Skin of body (tissue), 2 donors: ENCODE measurements around the gene DACT1. TPM values are rescaled to one million over a fixed set of nuclear protein-coding genes. Genes with fewer than 3 reads are reported as not detected.
"Not testable (repeated sequence)": the region's sequence is repeated elsewhere in the genome, so short reads cannot be mapped to it uniquely, and the experiment has no call there.

Experiments used
- DNase-seq: peaks from one replicate; lab custom pipeline; 2025; lab: John Stamatoyannopoulos, UW
- total RNA-seq: library from RNA; depleted of rRNA; stranded (reverse); fragments of >200 nt; gene quantifications from one replicate; pipeline ENCODE4 v1.2.3, GENCODE V29; 2014

The DACT1 gene, protein sequence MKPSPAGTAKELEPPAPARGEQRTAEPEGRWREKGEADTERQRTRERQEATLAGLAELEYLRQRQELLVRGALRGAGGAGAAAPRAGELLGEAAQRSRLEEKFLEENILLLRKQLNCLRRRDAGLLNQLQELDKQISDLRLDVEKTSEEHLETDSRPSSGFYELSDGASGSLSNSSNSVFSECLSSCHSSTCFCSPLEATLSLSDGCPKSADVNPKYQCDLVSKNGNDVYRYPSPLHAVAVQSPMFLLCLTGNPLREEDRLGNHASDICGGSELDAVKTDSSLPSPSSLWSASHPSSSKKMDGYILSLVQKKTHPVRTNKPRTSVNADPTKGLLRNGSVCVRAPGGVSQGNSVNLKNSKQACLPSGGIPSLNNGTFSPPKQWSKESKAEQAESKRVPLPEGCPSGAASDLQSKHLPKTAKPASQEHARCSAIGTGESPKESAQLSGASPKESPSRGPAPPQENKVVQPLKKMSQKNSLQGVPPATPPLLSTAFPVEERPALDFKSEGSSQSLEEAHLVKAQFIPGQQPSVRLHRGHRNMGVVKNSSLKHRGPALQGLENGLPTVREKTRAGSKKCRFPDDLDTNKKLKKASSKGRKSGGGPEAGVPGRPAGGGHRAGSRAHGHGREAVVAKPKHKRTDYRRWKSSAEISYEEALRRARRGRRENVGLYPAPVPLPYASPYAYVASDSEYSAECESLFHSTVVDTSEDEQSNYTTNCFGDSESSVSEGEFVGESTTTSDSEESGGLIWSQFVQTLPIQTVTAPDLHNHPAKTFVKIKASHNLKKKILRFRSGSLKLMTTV
- 24.3 TPM for total RNA-seq

DNA sequence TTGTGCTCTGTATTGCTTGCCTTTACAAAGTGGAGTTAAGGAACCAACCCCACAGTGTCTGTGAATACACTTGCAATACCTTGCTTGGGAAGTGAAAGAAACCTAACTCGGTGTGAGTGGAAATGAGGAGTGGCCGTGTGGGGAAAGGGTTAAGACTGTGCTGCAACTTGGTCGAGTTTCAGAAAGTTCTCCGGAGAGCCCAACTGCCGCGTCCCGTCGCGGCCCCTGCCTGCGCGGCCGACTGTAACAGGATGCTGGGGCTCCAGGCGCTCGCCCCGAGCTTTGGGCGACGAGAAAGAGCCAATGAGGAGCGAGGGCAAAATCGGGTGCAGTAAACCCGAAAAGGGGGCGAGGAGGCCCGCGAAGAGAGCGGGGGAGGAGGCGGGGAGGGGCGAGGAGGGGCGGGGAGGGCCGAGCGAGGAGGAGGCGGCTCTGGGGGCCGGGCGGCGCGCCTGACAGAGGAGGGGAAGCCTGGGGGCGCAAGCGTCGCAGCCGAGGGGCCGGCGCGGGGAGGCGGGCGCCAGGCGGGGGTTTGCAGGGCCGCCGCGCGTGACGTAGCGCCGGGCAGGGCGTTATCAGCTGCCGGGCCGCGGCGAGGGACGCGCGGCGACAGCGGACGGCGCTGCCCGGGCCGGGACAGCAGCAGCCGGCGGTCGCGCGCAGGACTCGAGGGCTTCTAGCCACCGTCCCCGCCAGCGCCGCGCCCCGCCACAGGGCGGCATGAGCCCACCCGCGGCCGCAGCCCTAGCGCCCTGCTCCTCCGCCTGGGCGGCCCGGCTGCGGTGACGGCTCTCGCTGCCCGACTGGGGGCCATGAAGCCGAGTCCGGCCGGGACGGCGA is at the start of gene DACT1:
Gene DACT1, plus strand, starts transcription at position 572 of the 840 bp plus-strand sequence. Its CDS starts 241 bp downstream, at position 813.
- DNase-seq = peak; percentile 91

DNA sequence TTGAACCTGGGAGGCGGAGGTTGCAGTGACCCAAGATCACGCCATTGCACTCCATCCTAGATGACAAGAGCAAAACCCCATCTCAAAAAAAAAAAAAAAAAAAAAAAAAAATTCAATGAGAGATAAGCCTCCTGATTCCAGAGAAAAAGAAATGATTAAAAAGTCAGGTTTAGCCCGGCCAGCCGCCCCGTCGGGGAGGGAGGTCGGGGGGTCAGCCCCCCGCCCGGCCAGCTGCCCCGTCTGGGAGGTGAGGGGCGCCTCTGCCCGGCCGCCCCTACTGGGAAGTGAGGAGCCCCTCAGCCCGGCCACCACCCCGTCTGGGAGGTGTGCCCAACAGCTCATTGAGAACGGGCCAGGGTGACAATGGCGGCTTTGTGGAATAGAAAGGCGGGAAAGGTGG is 49.4 kb upstream of the DACT1 start:
- DNase-seq = not testable (repeated sequence)

DNA sequence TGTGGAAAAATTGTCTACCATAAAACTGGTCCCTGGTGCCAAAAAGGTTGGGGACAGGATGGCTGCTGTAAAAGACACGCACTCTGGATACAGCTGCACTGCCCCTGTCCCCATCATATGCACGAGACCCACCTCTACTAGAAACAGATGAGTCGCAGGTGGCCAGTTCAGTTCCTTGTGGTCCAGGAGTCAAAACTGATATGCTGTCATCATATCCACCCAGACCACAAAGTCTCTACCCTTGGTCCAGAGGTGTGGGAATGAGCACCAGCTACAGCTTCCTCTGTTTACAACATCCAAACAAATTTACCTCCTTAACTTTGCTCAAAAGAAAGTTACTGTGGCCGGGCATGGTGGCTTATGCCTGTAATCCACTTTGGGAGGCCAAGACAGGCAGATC is 43.8 kb upstream of the DACT1 start:
- DNase-seq = no peak

DNA sequence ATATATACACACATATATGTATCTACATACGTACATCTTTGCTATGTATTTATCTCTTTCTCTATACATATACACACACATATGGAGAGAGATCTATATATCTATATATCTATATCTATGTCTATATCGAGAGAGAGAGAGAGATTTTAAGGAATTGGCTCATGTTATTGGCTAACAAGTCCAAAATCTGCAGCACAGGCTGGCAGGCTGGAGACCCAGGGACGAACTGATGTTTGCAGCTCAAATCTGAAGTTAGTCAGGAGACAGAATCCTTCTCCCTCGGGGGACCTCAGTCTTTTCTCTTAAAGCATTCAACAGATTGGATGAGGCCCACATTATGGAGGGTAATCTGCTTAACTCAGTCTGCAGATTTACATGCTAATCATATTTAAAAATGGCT is 40.7 kb upstream of the DACT1 start:
- no peak for DNase-seq

DNA sequence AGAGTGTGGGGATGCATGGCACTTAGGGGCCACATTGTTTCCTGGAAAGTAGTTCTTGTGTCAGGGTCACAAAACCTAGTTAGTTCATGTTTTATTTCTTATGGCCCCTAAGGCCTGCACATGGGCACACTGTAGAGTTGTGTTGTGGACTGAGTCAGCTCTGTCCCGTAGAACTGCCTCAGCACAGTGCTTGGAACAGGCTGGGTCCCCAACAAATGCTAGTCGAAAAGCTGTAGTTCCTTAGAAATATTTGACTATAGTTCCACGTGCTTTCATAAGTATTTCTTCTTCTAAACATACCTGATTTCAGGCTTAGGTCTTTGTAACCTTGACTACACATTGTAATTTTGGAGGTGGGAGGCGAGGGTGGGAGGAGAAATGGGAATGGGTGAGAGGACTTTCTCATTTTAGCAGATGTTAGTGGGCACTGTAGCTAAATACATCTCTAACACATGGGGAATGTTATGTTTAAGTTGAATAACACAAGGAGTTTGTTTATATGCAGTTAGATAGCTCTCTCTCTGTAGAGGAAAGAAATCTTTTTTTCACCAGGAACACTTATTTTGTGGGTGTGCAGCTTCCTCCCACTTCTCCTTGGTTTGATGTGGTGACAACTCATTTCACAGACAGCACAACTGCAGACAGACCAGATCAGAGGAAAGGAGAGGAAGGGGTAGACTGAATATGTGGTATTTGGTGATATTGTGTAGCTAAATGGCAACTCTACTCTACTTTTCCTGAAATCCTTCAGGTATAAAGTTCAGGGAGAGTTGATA is 39.5 kb upstream of the DACT1 start:
- DNase-seq = no peak

DNA sequence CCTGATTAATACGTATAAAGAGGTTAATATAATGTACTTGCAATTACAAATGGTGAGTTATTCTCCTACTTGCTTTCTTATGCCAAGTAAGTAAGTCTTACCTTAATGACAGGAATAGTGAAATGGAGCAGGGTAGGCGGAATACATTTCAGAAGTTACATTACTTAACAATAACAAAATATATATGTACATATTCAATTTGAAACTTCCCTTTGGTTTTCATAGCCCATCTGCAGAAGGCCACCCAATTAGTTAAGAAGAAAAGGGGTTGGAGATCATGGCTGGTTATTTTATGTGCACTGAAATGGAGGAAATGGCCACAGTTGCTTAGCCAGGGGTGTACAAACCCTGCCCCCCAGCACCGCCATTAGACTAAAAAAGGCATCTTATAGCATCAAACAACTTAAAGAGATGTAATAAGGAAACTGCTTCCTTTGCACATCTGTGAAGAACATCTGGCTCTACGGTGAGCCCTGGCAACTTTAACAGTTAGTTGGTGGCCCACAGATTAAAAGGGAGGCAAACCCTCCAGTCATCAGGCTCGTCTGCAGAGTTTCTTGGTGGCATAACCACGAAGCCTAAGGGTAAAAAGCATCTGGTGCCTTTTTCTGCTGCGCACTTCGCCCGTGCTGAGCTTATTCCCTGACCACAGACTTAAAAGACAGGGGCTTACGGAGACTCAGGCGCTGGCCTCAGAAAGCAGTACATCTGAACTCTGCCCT is 38.8 kb upstream of the DACT1 start:
- no peak for DNase-seq

DNA sequence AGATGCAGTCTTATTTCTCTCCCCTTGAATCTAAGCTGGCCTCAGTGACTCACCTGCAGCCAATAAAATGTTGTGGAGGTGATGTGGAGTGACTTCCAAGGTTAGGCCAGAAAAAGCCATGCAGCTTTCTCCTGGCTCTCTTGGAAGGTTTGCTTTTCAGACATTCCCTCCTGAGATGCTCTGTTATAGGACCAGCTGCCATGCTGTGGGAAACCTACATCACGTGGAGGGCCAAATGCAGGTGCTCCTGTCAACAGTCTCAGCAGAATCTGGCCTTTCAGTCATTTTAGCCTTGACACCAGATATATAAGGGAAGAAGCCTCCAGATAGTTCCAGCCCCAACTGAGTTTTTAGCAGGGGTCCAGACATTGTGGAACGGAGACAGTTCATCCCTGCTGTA is 38.1 kb upstream of the DACT1 start:
- no peak for DNase-seq

DNA sequence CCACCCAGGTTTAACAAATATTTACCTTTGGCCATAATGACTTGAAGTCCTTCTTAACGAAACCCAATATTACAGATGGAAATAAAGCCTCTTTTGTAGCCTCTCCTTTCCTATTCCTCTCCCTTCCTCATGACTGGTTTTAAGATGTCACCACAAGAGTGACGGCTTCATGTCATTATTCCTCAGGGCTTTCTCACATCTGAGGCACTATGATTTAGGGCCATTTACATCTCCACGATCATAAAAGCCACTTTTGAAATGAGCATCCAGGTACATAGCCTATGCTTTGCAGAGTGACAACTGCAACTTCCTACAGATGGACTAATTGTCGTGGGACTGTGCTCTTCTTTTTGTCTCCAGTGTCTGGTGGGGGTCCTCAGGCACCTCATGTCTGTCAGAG is 32.3 kb upstream of the DACT1 start:
- no peak for DNase-seq

DNA sequence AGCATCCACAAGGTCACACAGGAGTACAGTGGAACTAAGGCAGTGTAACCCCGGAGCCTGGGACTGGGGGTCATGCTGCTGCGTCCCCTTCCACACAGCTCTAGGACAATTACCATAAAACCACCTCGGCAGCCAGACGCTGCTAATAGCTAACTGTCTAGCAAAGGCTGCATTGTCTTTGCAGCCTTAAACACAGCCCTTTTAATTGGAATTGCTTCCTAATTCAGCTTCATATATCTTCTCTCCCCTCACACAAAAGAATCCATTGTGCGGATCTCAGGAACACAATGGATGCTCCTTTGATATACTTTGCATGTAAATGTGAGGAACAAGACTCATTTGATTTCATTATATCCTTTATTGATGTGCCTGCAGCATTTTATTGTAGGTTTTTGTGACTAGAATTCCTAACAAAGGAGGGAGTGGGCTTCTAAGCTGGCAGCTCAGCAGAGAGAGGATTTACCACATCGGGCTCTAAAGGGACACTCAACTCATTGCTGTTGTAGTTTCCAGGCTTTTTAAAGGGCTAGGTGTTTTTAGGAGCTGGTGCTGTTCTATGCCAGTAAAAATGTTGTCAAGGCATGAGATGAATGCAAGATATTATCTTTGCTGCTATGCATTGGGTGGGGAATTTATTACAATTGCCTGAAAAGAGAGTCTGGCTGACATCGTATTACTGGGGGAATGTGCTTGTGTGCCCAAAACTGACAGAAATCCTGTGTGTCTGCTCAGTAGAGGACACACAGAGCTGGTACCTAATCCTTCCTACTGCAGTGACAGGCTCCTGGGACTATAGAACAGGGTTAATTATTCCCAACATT is 30.4 kb upstream of the DACT1 start:
- no peak for DNase-seq

DNA sequence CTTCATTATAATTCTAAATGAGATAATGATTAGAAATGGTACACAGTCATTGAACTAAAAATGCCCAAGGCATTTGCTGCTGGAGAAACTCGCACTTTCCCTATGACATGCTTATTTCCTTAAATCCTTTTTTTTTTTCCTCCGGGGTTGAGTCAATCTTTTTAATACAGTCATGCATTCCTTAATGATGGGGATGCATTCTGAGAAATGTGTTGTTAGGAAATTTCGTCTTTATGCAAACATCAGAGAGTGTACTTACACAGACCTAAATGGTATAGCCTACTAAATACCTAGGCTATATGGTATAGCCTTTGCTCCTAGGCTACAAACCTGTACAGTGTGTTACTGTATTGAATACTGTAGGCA is 29.8 kb upstream of the DACT1 start:
- no peak for DNase-seq

DNA sequence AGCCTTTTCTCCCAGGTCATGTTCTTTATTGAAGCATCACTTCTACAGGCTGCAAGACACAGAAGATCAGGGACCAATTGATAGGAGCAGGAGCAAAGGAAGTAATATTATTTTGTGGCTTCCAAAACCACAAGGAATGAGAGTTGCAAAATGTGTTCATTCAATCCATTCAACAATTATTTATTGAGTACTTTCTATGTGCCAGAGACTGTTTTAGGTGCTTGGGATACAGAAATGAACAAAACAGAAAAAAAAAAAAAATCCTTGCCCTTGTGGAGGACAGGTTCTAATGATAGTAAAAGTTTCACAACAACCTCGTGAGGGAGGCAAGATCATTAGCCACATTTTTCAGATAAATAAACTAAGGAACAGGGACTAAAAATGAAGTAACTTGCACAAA is 20.1 kb upstream of the DACT1 start:
- no peak for DNase-seq

DNA sequence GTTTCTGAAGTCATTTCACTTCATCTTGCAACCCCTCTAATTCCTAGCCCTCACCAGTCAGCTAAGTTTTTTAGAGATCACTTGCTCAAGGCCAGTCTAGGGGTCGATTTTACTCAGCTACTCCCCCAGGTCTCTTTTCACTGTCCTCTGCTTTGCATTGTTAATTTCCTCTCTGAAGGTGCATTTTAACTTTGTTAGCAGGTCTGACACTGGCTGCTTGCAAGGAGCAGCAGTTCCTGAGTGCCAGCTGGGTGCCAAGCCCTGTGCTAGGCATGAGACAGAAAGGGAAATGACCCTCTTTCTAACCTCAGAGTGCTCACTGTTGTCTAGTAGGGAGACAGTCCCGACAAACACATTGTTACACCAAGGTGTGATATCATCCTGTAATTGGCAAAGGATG is 17.8 kb upstream of the DACT1 start:
- no peak for DNase-seq

DNA sequence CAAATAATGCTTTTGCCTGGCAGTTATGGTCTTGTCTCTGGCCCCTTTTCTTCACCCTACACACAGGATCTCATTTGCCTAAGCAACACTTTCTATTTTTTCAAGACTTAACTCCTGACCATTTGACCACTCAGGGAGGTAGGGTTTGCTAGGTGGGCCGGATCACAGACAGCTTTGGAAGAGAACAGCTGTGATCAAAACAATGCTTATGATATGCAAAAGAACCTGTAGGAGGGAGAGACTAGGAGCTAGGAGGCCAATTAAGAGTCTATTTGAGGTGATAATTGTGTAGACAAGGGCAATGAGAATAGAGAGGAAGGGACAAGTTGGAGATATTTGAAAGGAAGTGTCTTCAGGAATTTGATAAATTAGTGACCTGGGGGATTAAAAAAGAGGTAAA is 12.3 kb upstream of the DACT1 start:
- no peak for DNase-seq

DNA sequence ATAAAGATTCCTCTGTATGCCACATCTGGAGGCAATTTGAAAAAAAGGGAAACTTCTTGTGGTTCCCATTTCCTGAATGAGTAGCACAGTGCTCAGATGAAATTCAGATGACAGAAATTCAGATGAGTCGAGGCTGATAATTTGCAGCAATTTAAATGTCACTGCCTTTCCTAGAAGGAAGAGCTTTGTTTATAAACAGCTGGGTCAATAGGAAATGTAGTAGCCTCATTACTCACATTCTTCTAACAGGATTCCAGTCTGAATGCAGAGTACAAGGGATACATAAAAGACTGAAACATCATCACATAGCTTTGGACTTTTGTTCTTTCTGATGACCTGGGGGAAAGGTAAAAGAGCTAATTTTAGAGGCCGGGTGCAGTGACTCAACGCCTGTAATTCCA is 11.3 kb upstream of the DACT1 start:
- peak; percentile 51 for DNase-seq

DNA sequence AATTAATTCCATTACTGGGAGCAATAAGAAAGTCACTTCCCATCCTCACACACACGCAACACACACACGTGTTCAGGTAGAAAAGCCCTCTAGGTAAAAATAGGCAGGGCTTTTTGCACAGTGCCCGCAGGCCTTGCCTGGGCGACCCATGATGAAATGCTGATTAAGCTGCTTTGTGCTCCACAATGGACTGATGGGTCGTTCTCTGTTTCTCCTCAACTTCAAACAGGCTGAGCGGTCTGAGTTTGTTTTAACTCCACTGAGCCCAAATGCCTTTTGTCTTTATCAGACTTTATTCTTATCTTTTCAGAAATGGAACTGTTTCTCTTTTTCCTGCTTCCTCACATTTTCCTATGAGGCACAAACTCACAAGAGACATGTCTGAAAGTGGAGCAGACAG is 9.4 kb upstream of the DACT1 start:
- no peak for DNase-seq

DNA sequence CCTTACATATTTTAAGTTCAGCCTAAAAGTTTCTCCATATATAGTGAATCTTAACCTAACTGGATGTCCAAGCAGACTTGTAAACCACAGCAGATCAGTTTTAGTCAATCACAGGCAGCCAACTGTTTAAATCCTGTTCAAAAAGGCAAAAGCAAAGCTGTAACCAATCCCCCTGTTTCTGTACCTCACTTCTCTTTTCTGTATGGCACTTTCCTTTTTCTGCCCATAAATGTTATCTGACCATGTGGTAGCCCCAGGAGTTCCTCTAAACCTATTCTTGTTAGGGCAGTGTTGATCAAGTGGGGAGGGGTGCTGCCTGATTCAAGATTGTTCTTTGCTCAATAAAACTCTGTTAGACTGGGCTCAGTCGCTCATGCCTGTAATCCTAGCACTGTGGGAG is 8.5 kb upstream of the DACT1 start:
- DNase-seq = no peak

DNA sequence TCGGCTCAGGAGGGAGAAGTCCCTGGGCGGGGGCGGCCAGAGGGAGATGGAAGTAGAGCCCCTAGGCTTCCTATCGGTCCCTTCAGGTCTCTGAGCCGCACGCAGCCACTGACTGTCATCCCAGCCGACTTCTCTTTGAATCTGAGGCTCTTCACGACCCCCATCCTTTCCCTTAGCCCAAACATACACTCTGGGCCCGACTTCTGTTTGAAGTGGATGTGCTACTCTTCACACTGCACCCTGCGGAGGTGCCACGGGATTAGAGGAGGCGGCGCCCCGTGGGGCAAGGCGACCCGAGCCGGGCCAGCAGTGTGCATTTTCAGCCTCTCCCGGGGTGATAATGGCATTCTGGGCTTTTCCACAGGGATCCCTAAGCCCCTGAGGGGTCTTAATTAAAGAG is 6.0 kb upstream of the DACT1 start:
- DNase-seq = no peak

DNA sequence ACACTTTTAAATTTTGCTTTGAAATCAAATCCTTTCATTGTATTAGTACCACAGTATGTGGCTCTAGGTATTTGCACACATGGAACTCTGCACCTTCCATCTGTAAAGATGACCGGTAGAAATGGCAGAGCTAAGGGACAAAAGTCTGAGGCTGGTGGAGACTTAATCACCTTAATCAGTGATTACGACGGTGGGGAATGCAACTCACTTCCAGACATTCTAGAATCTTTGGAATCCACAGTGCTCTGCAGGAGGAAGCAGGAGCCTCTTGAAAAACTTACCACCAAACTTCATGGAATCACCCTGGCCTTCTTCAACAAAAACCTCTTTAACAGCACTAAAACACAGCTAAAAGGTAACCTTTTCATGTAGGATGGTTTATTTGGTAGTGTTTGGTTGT is 3.9 kb upstream of the DACT1 start:
- no peak for DNase-seq

DNA sequence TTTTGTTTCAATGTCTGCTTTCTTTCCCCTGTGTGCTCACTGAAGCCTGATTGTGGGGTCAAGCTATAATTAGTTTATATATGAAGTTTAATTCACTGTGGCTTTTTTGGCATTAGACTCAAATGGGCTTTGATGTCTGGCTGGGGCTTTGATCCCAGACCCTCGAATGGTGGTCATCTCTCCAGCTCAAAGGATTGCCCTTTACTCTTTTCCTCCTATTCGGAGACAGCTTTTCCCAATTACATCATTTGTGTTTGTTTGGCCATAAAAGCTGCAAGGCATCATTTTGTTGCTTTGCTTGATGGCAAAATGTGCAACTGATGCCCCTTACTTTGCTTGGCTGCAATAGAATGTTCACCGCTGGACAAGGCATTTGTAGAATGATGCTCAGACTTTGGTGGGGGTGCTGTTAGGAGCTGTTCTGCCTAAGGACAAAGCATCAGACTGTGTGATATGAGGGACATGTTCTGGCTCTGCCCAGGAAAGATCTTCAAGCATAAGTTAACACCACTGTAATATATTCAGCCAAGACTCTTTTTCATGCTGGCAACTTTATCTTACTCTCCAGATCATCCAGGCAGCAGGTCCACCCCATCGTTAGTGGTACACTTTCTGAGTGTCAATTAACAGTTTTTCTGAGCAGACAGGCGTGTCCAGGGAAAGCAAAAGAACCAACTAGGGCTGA is 3.2 kb upstream of the DACT1 start:
- no peak for DNase-seq
